CD4-positive, alpha-beta memory T cell (primary cell): ENCODE results near the gene GALR2. TPM values are rescaled to one million over a fixed set of nuclear protein-coding genes. Genes with fewer than 3 reads are reported as not detected.
A peak's percentile ranks its signal among the peaks of the same experiment; 100 is the strongest.
"Not testable (repeated sequence)": the region's sequence is repeated elsewhere in the genome, so short reads cannot be mapped to it uniquely, and the experiment has no call there.

Source experiments
- CTCF ChIA-PET: fragments of 350-600 bp; sonication (Branson Sonifier 250); formaldehyde crosslinking; loops from one replicate; lab custom pipeline; 2021; ENCODE audit warnings: inconsistent platforms; ENCODE audit not compliant: partially characterized antibody; lab: Charles Lee
- POLR2A ChIA-PET: fragments of 350-600 bp; sonication (Branson Sonifier 250); formaldehyde crosslinking; loops from one replicate; lab custom pipeline; 2021; ENCODE audit not compliant: partially characterized antibody; lab: Charles Lee
- DNase-seq, 5 donors: peaks; one replicate each; pipeline versions ENCODE4 v3.0.0 to v3.0.0-alpha.2; 2020 to 2022; ENCODE audit warnings: mixed read lengths in 1 of 5
- H3K27ac ChIP-seq: one replicate; pipeline ENCODE4 v1.7.0; 2013; ENCODE audit warnings: low read depth, low read length
- H3K27me3 ChIP-seq: 2 replicates; pipeline ENCODE4 v1.7.0; 2013; ENCODE audit warnings: mild to moderate bottlenecking, low read length, moderate library complexity; ENCODE audit not compliant: insufficient read depth
- H3K36me3 ChIP-seq: 2 replicates; pipeline ENCODE4 v1.7.0; 2013; ENCODE audit warnings: mild to moderate bottlenecking, low read length, moderate library complexity; ENCODE audit not compliant: insufficient read depth
- H3K4me1 ChIP-seq: 2 replicates; pipeline ENCODE4 v1.7.0; 2013; ENCODE audit warnings: mild to moderate bottlenecking, low read length, moderate library complexity; ENCODE audit not compliant: insufficient read depth
- H3K4me3 ChIP-seq, 2 donors: one replicate each; pipeline ENCODE4 v1.7.0; 2013; ENCODE audit warnings: low read length in 2 of 2, mild to moderate bottlenecking in 1 of 2
- H3K9me3 ChIP-seq, 2 donors: one replicate each; pipeline ENCODE4 v1.7.0; 2013; ENCODE audit warnings: low read length in 2 of 2, control low read depth in 1 of 2; ENCODE audit not compliant: control insufficient read depth in 1 of 2
- H3K27ac Mint-ChIP-seq, 7 donors: one replicate each; pipeline ENCODE4 v1.8.0; 2020 to 2021; ENCODE audit warnings: mixed read lengths in 7 of 7, mild to moderate bottlenecking in 6 of 7, inconsistent platforms in 3 of 7, moderate library complexity in 3 of 7
- H3K27me3 Mint-ChIP-seq, 2 donors: one replicate each; pipeline ENCODE4 v1.8.0; 2020 to 2021; ENCODE audit warnings: mixed read lengths in 2 of 2
- H3K36me3 Mint-ChIP-seq, 2 donors: one replicate each; pipeline ENCODE4 v1.8.0; 2020 to 2021; ENCODE audit warnings: mixed read lengths in 2 of 2, inconsistent platforms in 1 of 2, mild to moderate bottlenecking in 1 of 2
- H3K4me1 Mint-ChIP-seq, 4 donors: one replicate each; pipeline ENCODE4 v1.8.0; 2020 to 2021; ENCODE audit warnings: mixed read lengths in 4 of 4, mild to moderate bottlenecking in 1 of 4
- H3K4me3 Mint-ChIP-seq, 8 donors: one replicate each; pipeline ENCODE4 v1.8.0; 2020 to 2021; ENCODE audit warnings: mixed read lengths in 8 of 8, mild to moderate bottlenecking in 7 of 8, moderate library complexity in 6 of 8, inconsistent platforms in 3 of 8
- H3K9me3 Mint-ChIP-seq, 8 donors: one replicate each; pipeline ENCODE4 v1.8.0; 2020 to 2021; ENCODE audit warnings: mixed read lengths in 8 of 8, mild to moderate bottlenecking in 5 of 8, inconsistent platforms in 3 of 8, moderate library complexity in 1 of 8
- intact Hi-C: fragments of 100-400 bp; cut with micrococcal nuclease; formaldehyde crosslinking; loops from one replicate; pipeline ENCODE4 v1.15.1; 2023
- polyA plus RNA-seq, 2 donors: library from polyadenylated mRNA; unstranded; fragments of 300-500 nt; fragmentation: Illumina TruSeq; gene quantifications; one replicate each; pipeline ENCODE4 v1.2.3, GENCODE V29; 2021
- total RNA-seq, 2 experiments: library from RNA; stranded (reverse); gene quantifications; one replicate each; pipeline ENCODE4 v1.2.3, GENCODE V29; 2021

GALR2 gene
- total and polyA plus RNA-seq, 4 experiments from 2014 or later, result 0.37 TPM; not detected in 3

GRCh38 chr17:76076146-76076764, 1.7 kb downstream of the GALR2 start:
- Histone ChIP-seq H3K36me3 (no peaks in the 10 kb centered on the region), H3K4me3 (peak overlapping the region in 1 of 2 donors; percentile 43), H3K9me3 (no peaks in the 10 kb centered on the region), H3K27ac (no peak overlapping the region), H3K4me1 (peaks cover 55% of the 10 kb centered on the region), H3K27me3 (peaks cover 28% of the 10 kb centered on the region)
- H3K4me1 Mint-ChIP-seq, result peaks cover 31 to 68% (median 48%) of the 10 kb centered on the region in 4 donors
- peaks cover 0 to 10% of the 10 kb centered on the region in 2 donors for H3K36me3 Mint-ChIP-seq
- peak overlapping the region in 6 of 7 donors; percentile 60 to 92 (median 78) for H3K27ac Mint-ChIP-seq
- intact Hi-C loops, result no loop called here
- peak overlapping the region; percentile 75 to 95 (median 82) for H3K4me3 Mint-ChIP-seq
- POLR2A ChIA-PET, result no interaction called here
- H3K27me3 Mint-ChIP-seq, result peaks cover 17 to 21% of the 10 kb centered on the region in 2 donors
- peaks cover 0 to 3% (median 0%) of the 10 kb centered on the region in 8 donors for H3K9me3 Mint-ChIP-seq
- no peak for DNase-seq
- CTCF ChIA-PET, result no interaction called here

DNA sequence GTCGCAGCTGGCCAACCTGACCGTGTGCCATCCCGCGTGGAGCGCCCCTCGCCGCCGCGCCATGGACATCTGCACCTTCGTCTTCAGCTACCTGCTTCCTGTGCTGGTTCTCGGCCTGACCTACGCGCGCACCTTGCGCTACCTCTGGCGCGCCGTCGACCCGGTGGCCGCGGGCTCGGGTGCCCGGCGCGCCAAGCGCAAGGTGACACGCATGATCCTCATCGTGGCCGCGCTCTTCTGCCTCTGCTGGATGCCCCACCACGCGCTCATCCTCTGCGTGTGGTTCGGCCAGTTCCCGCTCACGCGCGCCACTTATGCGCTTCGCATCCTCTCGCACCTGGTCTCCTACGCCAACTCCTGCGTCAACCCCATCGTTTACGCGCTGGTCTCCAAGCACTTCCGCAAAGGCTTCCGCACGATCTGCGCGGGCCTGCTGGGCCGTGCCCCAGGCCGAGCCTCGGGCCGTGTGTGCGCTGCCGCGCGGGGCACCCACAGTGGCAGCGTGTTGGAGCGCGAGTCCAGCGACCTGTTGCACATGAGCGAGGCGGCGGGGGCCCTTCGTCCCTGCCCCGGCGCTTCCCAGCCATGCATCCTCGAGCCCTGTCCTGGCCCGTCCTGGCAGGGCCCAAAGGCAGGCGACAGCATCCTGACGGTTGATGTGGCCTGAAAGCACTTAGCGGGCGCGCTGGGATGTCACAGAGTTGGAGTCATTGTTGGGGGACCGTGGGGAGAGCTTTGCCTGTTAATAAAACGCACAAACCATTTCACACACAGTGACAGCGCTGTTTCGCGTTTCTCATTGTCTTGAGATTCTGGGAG, 2.4 kb downstream of the GALR2 start:
- Mint-ChIP-seq H3K4me3 (peak overlapping the region; percentile 75 to 95 (median 84)), H3K4me1 (peaks cover 28 to 62% (median 44%) of the 10 kb centered on the region in 4 donors), H3K36me3 (peaks cover 0 to 3% of the 10 kb centered on the region in 2 donors), H3K9me3 (peaks cover 0 to 3% (median 0%) of the 10 kb centered on the region in 8 donors), H3K27me3 (peaks cover 17 to 21% of the 10 kb centered on the region in 2 donors), H3K27ac (peak overlapping the region; percentile 66 to 92 (median 87))
- no peaks in the 10 kb centered on the region for H3K9me3 ChIP-seq
- H3K27ac ChIP-seq, result no peak overlapping the region
- H3K4me3 ChIP-seq, result peak overlapping the region in 1 of 2 donors; percentile 43
- intact Hi-C loops, result no loop called here
- ChIA-PET CTCF (no interaction called here), POLR2A (interaction anchor here (0.7 kb wide), 1 partner anchor 180 kb away, joined by 3 read pairs; the partner anchor contains the start of gene TRIM65)
- peak; percentile 64 to 77 (median 70) for DNase-seq
- peaks cover 50% of the 10 kb centered on the region for H3K4me1 ChIP-seq
- H3K36me3 ChIP-seq, result no peaks in the 10 kb centered on the region
- peaks cover 28% of the 10 kb centered on the region for H3K27me3 ChIP-seq

DNA sequence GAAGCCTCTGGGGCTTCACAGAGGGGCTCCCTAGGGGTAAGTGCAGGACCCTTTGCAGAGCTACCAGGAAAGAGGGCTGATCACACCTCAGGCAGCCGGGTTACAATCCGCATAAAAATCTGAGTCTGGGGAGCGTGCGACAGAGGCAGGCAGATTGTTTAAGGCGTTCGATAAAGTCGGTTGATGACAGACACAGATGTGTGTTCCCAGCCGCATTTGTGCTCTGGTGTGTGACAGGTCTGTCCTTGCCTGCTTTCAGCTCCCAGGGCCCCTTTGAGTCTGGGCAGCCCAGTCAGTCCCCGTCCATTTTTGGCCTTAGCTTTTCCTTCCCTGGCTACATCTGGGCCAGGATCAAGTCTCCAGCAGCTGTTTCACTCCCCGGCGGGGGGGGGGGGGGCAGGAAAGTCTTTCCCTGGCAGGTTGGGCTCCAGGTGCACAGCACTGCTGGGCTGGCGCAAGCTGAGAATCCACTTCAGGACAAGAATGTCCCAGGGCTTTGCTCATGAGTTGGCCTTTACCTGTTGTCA, 3.1 kb downstream of the GALR2 start:
- peak overlapping the region in 3 of 8 donors; percentile 46 to 61 (median 52) for H3K4me3 Mint-ChIP-seq
- no peak overlapping the region for H3K4me3 ChIP-seq
- no peaks in the 10 kb centered on the region for H3K9me3 ChIP-seq
- H3K36me3 ChIP-seq, result no peaks in the 10 kb centered on the region
- H3K27me3 ChIP-seq, result peaks cover 28% of the 10 kb centered on the region
- no peak for DNase-seq
- CTCF ChIA-PET, result interaction anchor here (0.9 kb wide), 1 partner anchor 73 kb away, joined by 5 read pairs; no protein-coding TSS in a partner anchor
- H3K4me1 Mint-ChIP-seq, result peaks cover 28 to 62% (median 43%) of the 10 kb centered on the region in 4 donors
- H3K9me3 Mint-ChIP-seq, result peaks cover 0 to 3% (median 0%) of the 10 kb centered on the region in 8 donors
- intact Hi-C loops, result no loop called here
- peak overlapping the region in 5 of 7 donors; percentile 66 to 92 (median 73) for H3K27ac Mint-ChIP-seq
- H3K4me1 ChIP-seq, result peaks cover 50% of the 10 kb centered on the region
- POLR2A ChIA-PET, result interaction anchor here (0.7 kb wide), 1 partner anchor 181 kb away, joined by 3 read pairs; the partner anchor contains the start of gene TRIM65
- H3K27me3 Mint-ChIP-seq, result peaks cover 17 to 21% of the 10 kb centered on the region in 2 donors
- H3K27ac ChIP-seq, result no peak overlapping the region
- H3K36me3 Mint-ChIP-seq, result no peaks in the 10 kb centered on the region

- Mint-ChIP-seq H3K27me3 (peaks cover 17 to 18% of the 10 kb centered on the region in 2 donors), H3K4me1 (peaks cover 25 to 57% (median 43%) of the 10 kb centered on the region in 4 donors), H3K4me3 (peak overlapping the region in 1 of 8 donors; percentile 47), H3K27ac (peak overlapping the region in 3 of 7 donors; percentile 32 to 72 (median 48))
- H3K4me3 ChIP-seq, H3K9me3 ChIP-seq, H3K27ac ChIP-seq, intact Hi-C loops, H3K36me3 ChIP-seq, H3K36me3 Mint-ChIP-seq, DNase-seq, H3K9me3 Mint-ChIP-seq: not testable (repeated sequence)
- Histone ChIP-seq H3K27me3 (peaks cover 28% of the 10 kb centered on the region), H3K4me1 (peaks cover 45% of the 10 kb centered on the region)
- ChIA-PET CTCF (interaction anchor here (0.9 kb wide), 1 partner anchor 74 kb away, joined by 5 read pairs; no protein-coding TSS in a partner anchor), POLR2A (interaction anchor here (1.4 kb wide), 1 partner anchor 15 kb away, joined by 5 read pairs; no protein-coding TSS in a partner anchor)
Measured at GRCh38 chr17:76078370-76078769, 3.8 kb downstream of the GALR2 start.

GRCh38 chr17:76078860-76079534, 4.4 kb downstream of the GALR2 start, which contains the start of gene ZACN:
Gene ZACN (plus strand): TSS chr17:76079182. CDS start chr17:76079265, 83 bp downstream.
- Mint-ChIP-seq H3K9me3 (peaks cover 0 to 3% (median 0%) of the 10 kb centered on the region in 8 donors), H3K27ac (peak within 1 kb of the TSS in 6 of 7 donors; percentile 6 to 72 (median 42)), H3K27me3 (peaks cover 14 to 16% of the 10 kb centered on the region in 2 donors), H3K4me3 (peak within 1 kb of the TSS in 3 of 8 donors; percentile 26 to 47 (median 39)), H3K36me3 (peaks cover 0 to 2% of the 10 kb centered on the region in 2 donors), H3K4me1 (peaks cover 24 to 55% (median 40%) of the 10 kb centered on the region in 4 donors)
- H3K36me3 ChIP-seq, result peaks cover 7% of the 10 kb centered on the region
- H3K4me3 ChIP-seq, result no peak within 1 kb of the TSS
- H3K9me3 ChIP-seq, result no peaks in the 10 kb centered on the region
- H3K27me3 ChIP-seq, result peaks cover 28% of the 10 kb centered on the region
- peaks cover 44% of the 10 kb centered on the region for H3K4me1 ChIP-seq
- POLR2A ChIA-PET, result interaction anchor here (1.4 to 2.8 kb wide), 4 partner anchors 10 to 25 kb away, joined by 4 to 14 read pairs (median 9); partner anchors contain the start of gene EXOC7
- CTCF ChIA-PET, result interaction anchor here (0.8 to 1.5 kb wide), 2 partner anchors 12 to 65 kb away, joined by 3 to 4 read pairs; no protein-coding TSS in a partner anchor
- intact Hi-C loops, result no loop called here
- DNase-seq, result no peak
- H3K27ac ChIP-seq, result no peak within 1 kb of the TSS

- no peaks in the 10 kb centered on the region for H3K9me3 ChIP-seq
- peaks cover 39% of the 10 kb centered on the region for H3K4me1 ChIP-seq
- H3K4me3 ChIP-seq, result no peak overlapping the region
- no peak overlapping the region for H3K27ac ChIP-seq
- Mint-ChIP-seq H3K27ac (peak overlapping the region in 3 of 7 donors; percentile 18 to 59 (median 35)), H3K4me1 (peaks cover 24 to 55% (median 40%) of the 10 kb centered on the region in 4 donors), H3K4me3 (peak overlapping the region in 1 of 8 donors; percentile 39), H3K27me3 (peaks cover 14 to 16% of the 10 kb centered on the region in 2 donors), H3K36me3 (peaks cover 3 to 7% of the 10 kb centered on the region in 2 donors), H3K9me3 (peaks cover 0 to 3% (median 0%) of the 10 kb centered on the region in 8 donors)
- POLR2A ChIA-PET, result interaction anchor here (0.5 to 2.8 kb wide), 7 partner anchors 10 to 397 kb away, joined by 3 to 14 read pairs (median 4); partner anchors contain the start of gene EXOC7
- peaks cover 13% of the 10 kb centered on the region for H3K36me3 ChIP-seq
- CTCF ChIA-PET, result interaction anchor here (0.8 to 1.5 kb wide), 5 partner anchors 12 to 319 kb away, joined by 3 to 4 read pairs (median 3); no protein-coding TSS in a partner anchor
- intact Hi-C loops, result no loop called here
- no peak for DNase-seq
- H3K27me3 ChIP-seq, result peaks cover 28% of the 10 kb centered on the region
Measured at GRCh38 chr17:76079535-76079955, 5.0 kb downstream of the GALR2 start.
